Measurements from ENCODE around the gene NR5A1. TPM values are rescaled to one million over a fixed set of nuclear protein-coding genes. Genes with fewer than 3 reads are reported as not detected.

Gene NR5A1
- not detected in 2 replicates for total RNA-seq

GRCh38 chr9:124506931-124507879 is at the start of gene NR5A1:
Gene NR5A1, minus strand, starts transcription at chr9:124507399. Its CDS starts 4,004 bp downstream, at chr9:124503395.
- intact Hi-C loops (cut with micrococcal nuclease): loop anchor here (10.0 kb wide), 1 partner anchor 492 kb away; the partner anchor contains the start of gene LHX2
- Mint-ChIP-seq H3K9me3 (no peaks in the 10 kb centered on the region), H3K4me3 (no peak within 1 kb of the TSS), H3K36me3 (ENCODE audit: low read depth) (peaks cover 3% of the 10 kb centered on the region), H3K27ac (no peak within 1 kb of the TSS), H3K4me1 (peaks cover 4% of the 10 kb centered on the region), H3K27me3 (peaks cover 17% of the 10 kb centered on the region)
- DNase-seq: no peak

GRCh38 chr9:124555043-124555442 is 47.8 kb upstream of the NR5A1 start:
- peaks cover 3% of the 10 kb centered on the region for H3K4me1 Mint-ChIP-seq
- no peak overlapping the region for H3K4me3 Mint-ChIP-seq
- no peaks in the 10 kb centered on the region for H3K27me3 Mint-ChIP-seq
- H3K36me3 Mint-ChIP-seq (ENCODE audit: low read depth): no peaks in the 10 kb centered on the region
- H3K27ac Mint-ChIP-seq: no peak overlapping the region
- no peak for DNase-seq
- intact Hi-C loops (cut with micrococcal nuclease): no loop called here
- no peaks in the 10 kb centered on the region for H3K9me3 Mint-ChIP-seq

- no peak for DNase-seq
- Mint-ChIP-seq H3K4me1 (peaks cover 8% of the 10 kb centered on the region), H3K27ac (no peak overlapping the region), H3K36me3 (ENCODE audit: low read depth) (no peaks in the 10 kb centered on the region), H3K4me3 (no peak overlapping the region), H3K27me3 (no peaks in the 10 kb centered on the region), H3K9me3 (no peaks in the 10 kb centered on the region)
- intact Hi-C loops (cut with micrococcal nuclease): no loop called here
These were observed 46.5 kb upstream of the NR5A1 start for GRCh38 chr9:124553738-124554137.

- no peak overlapping the region for H3K4me3 Mint-ChIP-seq
- no peaks in the 10 kb centered on the region for H3K27me3 Mint-ChIP-seq
- no peaks in the 10 kb centered on the region for H3K36me3 Mint-ChIP-seq (ENCODE audit: low read depth)
- H3K4me1 Mint-ChIP-seq: peaks cover 10% of the 10 kb centered on the region
- DNase-seq: no peak
- H3K27ac Mint-ChIP-seq: no peak overlapping the region
- intact Hi-C loops (cut with micrococcal nuclease): no loop called here
- H3K9me3 Mint-ChIP-seq: no peaks in the 10 kb centered on the region
These were observed 45.0 kb upstream of the NR5A1 start for GRCh38 chr9:124552273-124552605.

GRCh38 chr9:124551472-124552272 is 44.5 kb upstream of the NR5A1 start:
- Mint-ChIP-seq H3K4me1 (peaks cover 10% of the 10 kb centered on the region), H3K27ac (no peak overlapping the region), H3K4me3 (no peak overlapping the region), H3K27me3 (peaks cover 1% of the 10 kb centered on the region), H3K36me3 (ENCODE audit: low read depth) (no peaks in the 10 kb centered on the region), H3K9me3 (no peaks in the 10 kb centered on the region)
- intact Hi-C loops (cut with micrococcal nuclease): loop anchor here (2.0 kb wide), 1 partner anchor 161 kb away; no protein-coding TSS in a partner anchor
- DNase-seq: peak; percentile 79

- H3K4me1 Mint-ChIP-seq: peaks cover 10% of the 10 kb centered on the region
- H3K27ac Mint-ChIP-seq: no peak overlapping the region
- H3K9me3 Mint-ChIP-seq: no peaks in the 10 kb centered on the region
- H3K4me3 Mint-ChIP-seq: no peak overlapping the region
- H3K27me3 Mint-ChIP-seq: peaks cover 2% of the 10 kb centered on the region
- intact Hi-C loops (cut with micrococcal nuclease): loop anchor here (2.0 kb wide), 1 partner anchor 163 kb away; no protein-coding TSS in a partner anchor
- DNase-seq: no peak
- no peaks in the 10 kb centered on the region for H3K36me3 Mint-ChIP-seq (ENCODE audit: low read depth)
These were observed 42.9 kb upstream of the NR5A1 start for GRCh38 chr9:124550072-124550471.

GRCh38 chr9:124549016-124549415 is 41.8 kb upstream of the NR5A1 start:
- H3K9me3 Mint-ChIP-seq: no peaks in the 10 kb centered on the region
- no peak overlapping the region for H3K27ac Mint-ChIP-seq
- intact Hi-C loops (cut with micrococcal nuclease): no loop called here

GRCh38 chr9:124544535-124544934 is 37.3 kb upstream of the NR5A1 start:
- intact Hi-C loops (cut with micrococcal nuclease): no loop called here
- H3K4me1 Mint-ChIP-seq: peaks cover 8% of the 10 kb centered on the region
- DNase-seq: no peak
- H3K27me3 Mint-ChIP-seq: peaks cover 13% of the 10 kb centered on the region
- no peak overlapping the region for H3K4me3 Mint-ChIP-seq
- H3K27ac Mint-ChIP-seq: no peak overlapping the region
- no peaks in the 10 kb centered on the region for H3K36me3 Mint-ChIP-seq (ENCODE audit: low read depth)
- H3K9me3 Mint-ChIP-seq: no peaks in the 10 kb centered on the region

More at GRCh38 chr9:124549016-124549415, 41.8 kb upstream of the NR5A1 start:
- Mint-ChIP-seq H3K36me3 (ENCODE audit: low read depth) (no peaks in the 10 kb centered on the region), H3K4me1 (peaks cover 10% of the 10 kb centered on the region), H3K4me3 (no peak overlapping the region), H3K27me3 (peaks cover 2% of the 10 kb centered on the region)
- DNase-seq: no peak

- peaks cover 13% of the 10 kb centered on the region for H3K27me3 Mint-ChIP-seq
- no peak overlapping the region for H3K27ac Mint-ChIP-seq
- intact Hi-C loops (cut with micrococcal nuclease): no loop called here
- H3K4me3 Mint-ChIP-seq: no peak overlapping the region
- H3K9me3 Mint-ChIP-seq: no peaks in the 10 kb centered on the region
- DNase-seq: no peak
- no peaks in the 10 kb centered on the region for H3K36me3 Mint-ChIP-seq (ENCODE audit: low read depth)
- no peaks in the 10 kb centered on the region for H3K4me1 Mint-ChIP-seq
These were observed 34.6 kb upstream of the NR5A1 start for GRCh38 chr9:124541824-124542223.

GRCh38 chr9:124537926-124538325 is 30.7 kb upstream of the NR5A1 start:
- intact Hi-C loops (cut with micrococcal nuclease): no loop called here
- no peak overlapping the region for H3K4me3 Mint-ChIP-seq
- H3K4me1 Mint-ChIP-seq: no peaks in the 10 kb centered on the region
- H3K27me3 Mint-ChIP-seq: peaks cover 9% of the 10 kb centered on the region
- no peak for DNase-seq
- no peak overlapping the region for H3K27ac Mint-ChIP-seq
- H3K9me3 Mint-ChIP-seq: no peaks in the 10 kb centered on the region
- H3K36me3 Mint-ChIP-seq (ENCODE audit: low read depth): no peaks in the 10 kb centered on the region

GRCh38 chr9:124535846-124536245 is 28.6 kb upstream of the NR5A1 start:
- no peaks in the 10 kb centered on the region for H3K4me1 Mint-ChIP-seq
- H3K4me3 Mint-ChIP-seq: no peak overlapping the region
- DNase-seq: no peak
- no peaks in the 10 kb centered on the region for H3K36me3 Mint-ChIP-seq (ENCODE audit: low read depth)
- no peaks in the 10 kb centered on the region for H3K9me3 Mint-ChIP-seq
- H3K27me3 Mint-ChIP-seq: peaks cover 6% of the 10 kb centered on the region
- H3K27ac Mint-ChIP-seq: no peak overlapping the region
- intact Hi-C loops (cut with micrococcal nuclease): loop anchor here (1.0 kb wide), 1 partner anchor 117 kb away; no protein-coding TSS in a partner anchor

GRCh38 chr9:124532897-124533296 is 25.7 kb upstream of the NR5A1 start:
- no peak overlapping the region for H3K27ac Mint-ChIP-seq

GRCh38 chr9:124531115-124531514 is 23.9 kb upstream of the NR5A1 start:
- Mint-ChIP-seq H3K4me1 (no peaks in the 10 kb centered on the region), H3K27ac (no peak overlapping the region), H3K4me3 (no peak overlapping the region), H3K36me3 (ENCODE audit: low read depth) (no peaks in the 10 kb centered on the region), H3K9me3 (no peaks in the 10 kb centered on the region), H3K27me3 (peaks cover 2% of the 10 kb centered on the region)
- no peak for DNase-seq
- intact Hi-C loops (cut with micrococcal nuclease): no loop called here

More at GRCh38 chr9:124532897-124533296, 25.7 kb upstream of the NR5A1 start:
- Mint-ChIP-seq H3K9me3 (no peaks in the 10 kb centered on the region), H3K27me3 (peaks cover 2% of the 10 kb centered on the region), H3K36me3 (ENCODE audit: low read depth) (no peaks in the 10 kb centered on the region), H3K4me3 (no peak overlapping the region), H3K4me1 (no peaks in the 10 kb centered on the region)
- intact Hi-C loops (cut with micrococcal nuclease): no loop called here
- no peak for DNase-seq

- H3K36me3 Mint-ChIP-seq (ENCODE audit: low read depth): no peaks in the 10 kb centered on the region
- intact Hi-C loops (cut with micrococcal nuclease): no loop called here
- no peak overlapping the region for H3K4me3 Mint-ChIP-seq
- peaks cover 2% of the 10 kb centered on the region for H3K27me3 Mint-ChIP-seq
- H3K4me1 Mint-ChIP-seq: no peaks in the 10 kb centered on the region
- no peak for DNase-seq
- H3K27ac Mint-ChIP-seq: no peak overlapping the region
- no peaks in the 10 kb centered on the region for H3K9me3 Mint-ChIP-seq
These were observed 23.0 kb upstream of the NR5A1 start for GRCh38 chr9:124530246-124530645.
